COLO668 (cell line): ENCODE results near the gene CKB.
"Not testable (repeated sequence)": the region's sequence is repeated elsewhere in the genome, so short reads cannot be mapped to it uniquely, and the experiment has no call there.

Experiments
- DNase-seq: peaks from one replicate; lab custom pipeline; 2025; ENCODE audit not compliant: unreplicated experiment; lab: John Stamatoyannopoulos, UW

Gene CKB

GRCh38 chr14:103528146-103528586, 5.5 kb upstream of the CKB start:
- DNase-seq: peak; percentile 49

GRCh38 chr14:103527408-103528145, 4.9 kb upstream of the CKB start:
- no peak for DNase-seq

DNA sequence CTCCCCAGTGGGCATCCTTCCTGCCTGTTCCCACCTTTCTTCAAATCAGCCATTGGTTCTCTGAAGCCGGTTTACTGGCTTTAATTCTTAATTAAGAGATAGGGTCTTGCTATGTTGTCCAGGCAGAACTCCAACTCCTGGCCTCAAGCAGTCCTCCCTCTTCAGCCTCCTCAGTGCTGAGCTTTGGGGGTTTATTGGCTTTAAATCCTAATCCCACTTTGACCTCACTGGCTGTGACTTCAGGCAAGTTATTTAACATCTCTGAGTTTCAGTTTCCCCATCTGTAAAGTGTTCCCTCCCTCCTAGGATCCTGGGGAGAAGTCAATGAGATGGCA, 4.3 kb upstream of the CKB start:
- no peak for DNase-seq

- no peak for DNase-seq
These were observed 3.8 kb upstream of the CKB start for GRCh38 chr14:103526247-103526913.

GRCh38 chr14:103525430-103526246, 3.0 kb upstream of the CKB start:
- not testable (repeated sequence) for DNase-seq

DNA sequence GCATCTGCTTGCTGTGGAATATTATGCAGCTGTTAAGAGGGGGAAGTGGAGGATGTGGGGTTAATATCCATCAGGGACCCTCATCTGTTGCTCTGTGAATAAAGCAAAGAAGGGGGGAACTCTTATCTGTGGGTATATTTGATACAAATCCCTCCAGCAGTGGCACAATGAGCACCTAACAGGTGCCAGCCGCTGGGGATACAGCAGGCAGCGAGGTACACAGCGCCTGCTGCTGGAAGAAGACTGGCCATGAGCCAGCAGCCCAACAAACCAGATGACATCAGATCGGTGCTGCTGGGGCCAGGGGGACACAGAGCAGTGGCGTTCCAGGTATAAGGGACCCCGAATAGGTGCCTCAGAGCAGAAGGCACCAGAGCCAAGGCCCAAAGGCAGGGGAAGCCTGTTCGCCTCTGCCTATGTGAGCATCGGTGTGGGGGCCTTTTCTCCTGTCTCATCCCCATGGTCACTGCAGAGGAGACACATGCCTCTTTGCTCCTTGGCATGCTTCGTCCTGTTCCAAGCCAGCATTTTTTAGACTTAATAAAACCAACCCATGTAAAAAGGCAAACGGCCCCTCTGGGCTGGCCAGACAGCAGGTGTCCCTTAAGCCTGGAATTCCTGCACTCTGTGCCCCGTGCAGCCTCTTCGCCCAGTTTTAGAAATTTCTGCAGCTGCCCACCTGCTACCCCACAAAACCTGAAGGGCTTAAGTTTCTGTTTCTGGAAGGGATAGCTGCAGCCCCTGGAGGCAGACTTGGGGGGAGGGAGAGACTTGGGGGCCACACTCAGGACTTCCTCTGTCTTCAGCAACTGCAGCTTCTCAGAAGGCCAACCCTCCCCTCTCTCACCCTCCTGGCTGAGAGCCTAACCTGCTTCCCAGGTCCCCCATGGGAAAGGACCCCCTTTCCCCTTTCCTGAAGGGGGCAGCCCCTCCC, 1.6 kb upstream of the CKB start:
- DNase-seq: peak; percentile 34

- DNase-seq: no peak
These were observed 935 bp upstream of the CKB start for GRCh38 chr14:103523575-103523954.

DNA sequence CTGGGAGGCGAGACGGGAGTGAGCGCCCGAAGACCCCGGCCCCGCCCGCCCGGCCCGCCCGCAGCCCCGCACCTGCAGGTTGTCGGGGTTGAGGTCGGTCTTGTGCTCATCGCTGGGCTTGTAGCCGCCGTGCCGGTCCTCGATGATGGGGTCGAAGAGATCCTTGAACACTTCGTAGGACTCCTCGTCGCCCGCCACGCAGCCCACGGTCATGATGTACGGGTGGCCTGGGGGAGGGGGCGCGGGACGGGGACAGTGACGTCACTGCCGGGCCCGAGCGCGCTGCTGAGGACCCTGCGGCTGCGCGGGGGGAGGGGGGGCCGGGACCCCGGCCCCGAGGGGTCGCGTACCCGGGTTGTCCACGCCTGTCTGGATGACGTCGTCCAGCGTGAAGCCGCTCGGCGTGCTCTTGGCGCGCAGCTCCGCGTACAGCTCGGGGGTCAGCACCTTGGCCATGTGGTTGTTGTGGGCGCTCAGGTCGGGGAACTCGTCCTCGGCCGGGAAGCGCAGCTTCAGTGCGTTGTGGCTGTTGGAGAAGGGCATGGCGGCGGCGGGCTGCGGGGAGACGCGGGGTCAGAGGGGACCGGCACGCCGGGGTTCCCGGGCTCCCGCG, 573 bp downstream of the CKB start:
- DNase-seq: peak; percentile 77

GRCh38 chr14:103521438-103521950, 1.1 kb downstream of the CKB start:
- peak; percentile 71 for DNase-seq

DNA sequence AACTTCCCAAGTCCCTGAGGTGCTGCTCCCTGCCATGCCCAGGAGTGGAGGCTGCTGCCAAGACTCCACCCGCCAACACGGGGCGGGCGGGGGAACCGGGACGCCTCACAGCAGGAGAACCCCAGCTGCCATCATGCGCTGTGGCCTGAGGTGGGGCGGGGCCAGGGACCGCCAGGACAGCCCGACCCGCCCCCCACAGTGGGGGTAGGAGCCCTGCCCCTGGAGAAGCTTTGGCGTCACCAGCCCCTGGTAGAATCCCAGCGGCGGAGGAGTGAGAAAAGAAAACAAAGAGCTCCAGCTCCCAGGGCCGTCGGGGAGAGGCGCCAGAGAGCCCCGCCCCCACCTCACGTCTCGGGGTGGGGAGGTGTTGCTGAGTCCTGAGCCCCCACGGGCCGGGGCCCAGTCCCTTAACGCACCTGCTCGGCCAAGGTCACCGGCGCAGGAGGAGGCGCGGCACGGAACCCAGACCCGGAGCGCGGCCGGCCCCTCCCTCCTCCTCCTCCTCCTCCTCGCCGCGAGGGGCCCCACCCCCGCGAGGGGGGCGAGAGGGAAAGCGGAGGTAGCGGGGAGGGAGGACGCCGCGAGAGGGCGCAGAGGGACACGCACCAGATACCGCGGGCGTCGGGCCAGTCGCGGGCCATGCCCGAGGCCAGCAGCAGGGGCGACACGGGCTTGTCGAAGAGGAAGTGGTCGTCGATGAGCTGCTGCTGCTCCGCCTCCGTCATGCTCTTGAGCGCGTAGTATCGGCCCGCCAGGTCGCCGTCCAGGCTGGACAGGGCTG, 1.8 kb downstream of the CKB start:
- peak; percentile 92 for DNase-seq

GRCh38 chr14:103520269-103520656, 2.4 kb downstream of the CKB start:
- no peak for DNase-seq

DNA sequence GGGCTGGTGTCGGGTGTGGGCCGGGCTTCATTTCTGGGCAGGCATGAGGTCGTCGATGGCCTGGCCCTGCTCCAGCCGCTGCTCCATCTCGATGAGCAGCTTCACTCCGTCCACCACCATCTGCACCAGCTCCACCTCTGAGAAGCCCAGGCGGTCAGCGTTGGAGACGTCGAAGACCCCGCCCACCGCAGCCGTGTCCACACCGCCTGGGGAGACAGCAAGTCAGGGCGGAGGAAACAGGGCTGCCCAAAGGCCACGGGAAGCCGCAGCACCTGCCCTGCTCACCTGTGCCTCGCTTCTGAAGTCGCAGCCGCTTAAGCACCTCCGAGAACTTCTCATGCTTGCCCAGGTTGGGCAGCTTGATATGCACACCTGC, 2.8 kb downstream of the CKB start:
- peak; percentile 78 for DNase-seq

DNA sequence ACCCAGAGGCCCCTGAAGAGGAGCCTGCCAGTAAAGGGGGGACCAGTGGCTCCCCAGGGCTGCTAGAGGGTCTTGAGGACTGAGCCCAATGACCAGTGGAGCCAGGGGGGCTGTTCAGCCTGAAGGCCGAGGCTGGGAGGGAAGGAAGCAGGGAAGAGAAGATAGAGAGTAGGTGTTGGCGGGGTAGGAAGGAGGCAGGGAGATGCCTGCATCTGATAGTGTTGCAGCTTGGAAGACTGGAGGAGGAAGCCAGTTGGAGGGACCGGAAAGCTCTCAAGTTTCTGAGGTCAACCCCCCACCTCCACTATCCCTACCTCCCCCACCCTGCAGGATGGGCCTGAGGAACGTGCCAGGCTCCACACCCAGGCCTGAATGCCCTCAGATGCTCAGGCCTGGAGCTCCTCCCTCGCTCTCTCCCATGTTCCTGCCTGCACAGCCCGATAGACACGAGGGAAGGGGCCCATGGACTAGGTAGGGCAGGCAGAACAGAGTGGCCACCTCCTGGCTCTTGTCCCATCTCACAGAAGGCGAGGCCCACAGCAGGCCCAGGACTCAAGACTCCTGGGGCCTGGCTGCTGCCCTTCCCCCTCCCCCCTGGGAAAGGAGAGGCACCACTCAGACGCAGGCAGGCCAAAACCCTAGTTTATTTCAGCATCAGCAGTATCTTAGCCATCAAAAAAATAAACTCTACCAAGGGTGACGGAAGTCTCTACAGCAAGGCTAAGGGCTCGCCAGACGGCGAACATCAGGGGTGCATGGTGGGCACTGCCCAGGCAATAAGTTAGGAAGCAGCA, 3.4 kb downstream of the CKB start:
- DNase-seq: no peak

DNA sequence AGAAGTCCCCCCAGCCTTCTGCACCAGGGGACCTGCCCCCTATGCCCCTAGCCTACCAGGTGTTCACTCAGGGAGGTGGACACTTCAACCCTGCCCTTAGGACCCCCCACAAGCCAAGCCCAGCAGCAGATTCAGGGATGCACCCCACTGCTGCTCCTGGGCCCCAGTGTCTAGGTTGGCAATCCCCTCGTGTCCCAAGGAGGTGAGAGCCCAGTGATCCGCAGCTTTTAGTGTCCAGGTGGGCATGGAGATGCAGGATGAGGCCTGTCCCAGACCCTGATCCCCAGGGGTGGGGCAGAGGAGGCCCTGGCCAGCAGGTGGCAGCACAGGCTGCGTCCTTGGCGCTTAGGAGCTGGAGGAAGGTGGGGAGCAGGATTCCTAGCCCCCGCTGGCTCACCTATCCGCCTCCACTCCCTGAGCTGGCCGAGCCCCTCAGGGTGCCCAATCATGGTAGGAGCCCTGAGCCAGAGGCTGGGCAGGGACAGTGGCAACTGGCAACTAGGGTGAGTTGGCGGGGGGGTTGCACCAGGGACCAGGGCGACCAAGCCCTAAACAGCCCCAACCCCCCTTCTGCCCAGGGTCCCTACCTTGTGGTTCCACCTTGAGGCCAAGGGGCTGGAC, 4.1 kb downstream of the CKB start:
- peak; percentile 71 for DNase-seq

GRCh38 chr14:103517721-103518421, 4.8 kb downstream of the CKB start:
- DNase-seq: no peak

- DNase-seq: no peak
These were observed 5.5 kb downstream of the CKB start for GRCh38 chr14:103517174-103517566.

DNA sequence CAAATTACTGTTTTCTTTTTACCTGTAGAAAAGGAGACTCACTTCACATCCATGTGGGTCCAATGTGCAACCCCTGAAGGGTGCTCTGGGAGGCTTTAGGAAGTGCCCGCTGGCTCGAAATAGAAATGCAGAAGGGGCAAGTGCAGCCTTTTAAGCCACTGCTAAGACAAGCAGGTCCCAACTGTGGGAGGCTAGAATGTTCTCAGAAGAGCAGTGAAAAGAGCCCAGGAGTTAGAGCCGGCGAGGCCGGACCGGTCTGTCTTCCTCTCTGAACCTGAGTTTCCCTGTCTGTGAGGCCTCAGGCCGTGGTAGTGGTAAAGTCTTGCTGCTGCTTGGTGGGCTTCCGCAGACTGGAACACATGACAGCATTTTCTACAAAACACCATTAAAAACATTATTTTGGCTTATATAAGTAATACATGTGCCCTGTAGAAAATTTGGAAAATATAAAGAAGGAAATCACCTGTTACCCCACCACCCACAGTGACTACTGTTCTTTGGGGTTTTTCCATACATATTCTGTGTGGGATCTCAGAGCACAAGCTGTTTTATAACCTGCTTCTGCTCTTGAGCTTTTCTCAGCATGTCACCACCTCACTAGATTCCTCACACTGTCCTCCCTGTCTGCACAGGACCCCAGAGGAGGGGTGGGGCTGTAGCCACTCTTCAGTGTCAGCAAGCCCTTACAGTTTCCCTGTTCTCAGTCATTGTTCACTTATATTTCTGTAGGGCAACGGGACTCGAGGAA, 6.0 kb downstream of the CKB start:
- DNase-seq: no peak
